GM21423 (cell line): ENCODE data around the gene PHKG2.

Experiments
- ATAC-seq: cut with Tn5 transposase; IDR thresholded peaks from one replicate; pipeline ENCODE4 v1.9.1; 2021; ENCODE audit warnings: mild to moderate bottlenecking, moderate library complexity; ENCODE audit not compliant: unreplicated experiment

Gene PHKG2

GRCh38 chr16:30755955-30756780 is 7.9 kb downstream of the PHKG2 start:
- no peak for ATAC-seq

- no peak for ATAC-seq
These were observed 8.5 kb downstream of the PHKG2 start for GRCh38 chr16:30756781-30757100.

DNA sequence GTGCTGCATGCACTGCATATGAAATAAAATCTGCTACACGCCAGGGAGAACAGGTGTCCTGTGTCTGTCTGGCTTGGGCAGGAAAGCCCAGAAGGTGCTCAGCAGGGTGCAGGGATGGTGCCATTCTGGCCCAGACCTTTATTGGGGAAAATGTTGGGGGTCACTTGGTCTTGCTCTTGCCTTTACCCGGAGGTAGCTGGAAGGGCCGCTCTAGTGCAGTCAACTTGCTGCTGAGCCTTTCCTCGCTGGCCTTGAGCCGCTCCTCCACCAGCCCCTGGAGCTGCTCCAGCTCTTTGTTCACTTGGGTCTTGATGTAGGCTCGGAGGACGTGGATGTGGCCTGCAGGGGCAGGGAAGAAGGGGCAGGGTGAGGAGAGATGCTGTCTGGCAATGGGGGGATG is 9.1 kb downstream of the PHKG2 start:
- no peak for ATAC-seq

- no peak for ATAC-seq
These were observed 10.8 kb downstream of the PHKG2 start for GRCh38 chr16:30758988-30759491.

- ATAC-seq: no peak
These were observed 11.9 kb downstream of the PHKG2 start for GRCh38 chr16:30760001-30760559.

DNA sequence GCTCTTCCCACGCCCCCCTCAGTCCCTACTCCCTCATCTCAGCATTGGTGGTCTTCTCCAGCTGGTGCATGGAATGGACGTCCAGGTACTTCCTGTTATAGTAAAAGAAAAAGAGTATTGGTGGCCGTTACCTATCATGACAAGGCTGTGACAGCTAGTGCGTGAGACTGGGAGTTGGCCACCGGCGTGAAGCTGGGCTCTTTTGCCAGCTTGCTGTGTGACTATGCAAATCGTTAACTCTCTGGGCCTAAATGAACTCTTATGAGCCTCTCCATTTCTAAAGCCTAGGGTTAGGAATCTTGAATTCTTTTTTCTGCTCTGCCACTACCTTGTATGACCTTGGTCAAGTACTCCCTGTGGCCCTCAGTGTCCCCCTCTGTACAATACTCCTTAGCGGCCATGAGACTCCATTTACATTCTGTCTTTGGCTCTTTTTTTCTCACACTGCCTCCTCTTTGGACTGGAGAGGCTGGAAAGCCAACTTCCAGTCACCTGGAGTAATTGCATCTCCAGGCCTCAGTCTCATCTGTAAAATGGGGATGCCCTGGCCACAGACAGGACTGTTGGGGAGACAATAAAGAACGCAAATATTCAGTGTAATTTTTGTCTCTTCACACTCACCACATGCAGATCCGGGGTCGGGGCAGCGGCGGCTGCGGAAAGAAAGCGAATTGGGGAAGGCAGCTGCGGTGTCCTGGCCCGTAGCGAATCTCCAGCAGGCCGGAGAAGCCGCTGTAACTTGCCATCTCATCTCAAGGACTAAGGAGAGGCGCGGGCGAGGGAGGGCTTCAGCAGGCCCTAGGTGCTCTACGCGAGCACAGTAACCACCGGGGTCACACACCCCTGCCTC is 12.6 kb downstream of the PHKG2 start:
- ATAC-seq: no peak

DNA sequence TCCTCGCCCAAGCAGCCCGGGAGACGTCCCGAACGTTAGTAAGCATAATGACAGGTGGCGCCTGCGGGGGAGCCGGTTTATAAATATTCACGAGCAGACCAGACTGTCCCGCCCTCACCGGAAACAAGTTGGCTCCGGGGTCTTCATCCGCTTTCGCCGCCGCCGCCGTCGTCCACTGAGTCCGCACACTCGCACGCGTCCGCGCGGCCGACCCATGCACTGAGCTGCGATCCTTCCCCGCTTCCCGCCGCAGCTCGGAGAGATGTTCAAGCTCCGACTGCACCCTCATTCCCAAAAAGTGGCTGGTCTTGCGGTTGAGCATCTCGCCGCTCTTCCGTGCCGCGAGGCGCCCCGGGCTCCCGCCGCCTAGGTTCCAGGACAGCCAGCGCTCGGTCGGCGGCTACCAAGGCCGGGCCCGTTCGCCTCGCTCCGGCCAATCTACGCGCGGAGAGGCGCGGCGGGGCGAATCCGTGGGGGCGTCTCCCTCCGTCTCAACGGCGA is 13.3 kb downstream of the PHKG2 start:
- ATAC-seq: peak; percentile 26

DNA sequence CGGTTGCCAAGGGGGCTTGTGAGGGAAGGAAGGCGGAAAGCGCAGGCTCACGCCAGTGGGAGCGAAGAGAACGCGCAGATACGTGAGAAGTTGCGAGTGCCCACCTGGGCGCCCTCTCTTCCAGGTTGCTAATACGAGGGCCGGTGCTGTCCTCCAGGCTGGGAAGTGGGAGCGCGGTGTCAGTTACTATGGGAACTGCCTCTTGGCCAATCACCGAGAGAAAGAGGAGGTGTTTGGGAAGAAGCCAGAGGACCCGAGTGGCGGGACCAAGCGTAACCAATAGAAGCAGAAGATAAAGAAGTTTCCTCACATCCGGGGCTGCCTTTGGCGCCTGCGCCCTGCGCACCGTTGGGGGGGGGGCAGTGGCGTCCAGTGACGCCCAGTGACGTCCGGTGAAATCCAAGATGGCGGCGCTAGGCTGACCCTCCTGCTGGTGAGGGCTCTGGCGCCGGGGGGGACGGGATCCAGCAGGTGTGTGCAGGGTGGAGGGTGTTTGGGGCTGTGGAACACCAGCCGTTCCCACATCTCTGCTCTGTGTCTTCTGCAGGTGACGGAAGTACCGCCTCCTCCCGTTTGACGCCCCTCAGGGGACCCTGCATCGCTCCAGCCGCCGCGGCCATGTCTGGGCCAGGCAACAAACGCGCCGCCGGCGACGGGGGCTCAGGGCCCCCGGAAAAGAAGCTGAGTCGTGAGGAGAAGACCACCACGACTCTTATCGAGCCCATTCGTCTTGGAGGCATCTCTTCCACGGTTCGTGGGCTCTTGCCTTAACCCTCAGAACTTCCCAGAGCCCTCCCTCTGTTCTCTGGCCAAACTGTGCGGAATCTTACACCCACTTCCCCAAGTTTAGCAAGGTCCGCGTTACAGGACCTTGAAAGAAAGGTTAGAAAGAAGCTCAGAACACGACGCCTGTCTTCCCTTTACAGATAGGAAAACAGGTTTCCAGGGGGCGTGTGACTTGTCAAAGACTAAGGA is 14.0 kb downstream of the PHKG2 start, which contains the start of the genes CFAP119 and RNF40:
Gene CFAP119 (minus strand): TSS at position 135 of the 975 bp plus-strand sequence. CDS start 314 bp downstream, outside the sequence.
Gene RNF40 (plus strand): TSS at position 395 of the 975 bp plus-strand sequence. CDS start 224 bp downstream, at position 619.
- peak; percentile 81 for ATAC-seq

DNA sequence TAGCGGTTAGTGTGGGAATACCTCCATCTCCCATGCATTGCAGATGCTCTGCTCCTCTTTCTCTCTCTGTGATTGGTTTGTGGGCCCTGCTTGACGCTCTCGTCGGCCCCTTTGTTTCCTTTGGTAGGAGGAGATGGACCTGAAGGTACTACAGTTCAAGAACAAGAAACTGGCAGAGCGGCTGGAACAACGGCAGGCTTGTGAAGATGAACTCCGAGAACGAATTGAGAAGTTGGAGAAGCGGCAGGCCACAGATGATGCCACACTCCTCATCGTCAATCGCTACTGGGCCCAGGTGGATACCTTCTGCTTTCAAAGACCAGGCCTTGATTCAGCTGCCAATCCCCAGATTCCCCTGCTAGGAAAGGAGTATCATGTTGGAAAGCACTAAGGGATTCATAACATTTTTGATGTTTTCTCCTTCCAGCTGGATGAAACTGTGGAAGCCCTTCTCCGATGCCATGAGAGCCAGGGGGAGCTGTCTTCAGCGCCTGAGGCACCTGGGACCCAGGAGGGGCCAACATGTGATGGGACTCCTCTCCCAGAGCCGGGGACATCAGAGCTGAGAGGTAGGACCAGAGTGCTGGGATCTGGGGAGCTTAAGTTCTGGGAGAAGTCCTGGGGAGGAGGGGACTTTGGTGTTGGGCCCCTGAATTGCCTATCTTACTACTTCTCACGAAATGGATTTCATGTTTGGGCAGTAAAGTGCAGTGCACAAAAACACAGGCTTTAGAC is 14.9 kb downstream of the PHKG2 start:
- no peak for ATAC-seq

DNA sequence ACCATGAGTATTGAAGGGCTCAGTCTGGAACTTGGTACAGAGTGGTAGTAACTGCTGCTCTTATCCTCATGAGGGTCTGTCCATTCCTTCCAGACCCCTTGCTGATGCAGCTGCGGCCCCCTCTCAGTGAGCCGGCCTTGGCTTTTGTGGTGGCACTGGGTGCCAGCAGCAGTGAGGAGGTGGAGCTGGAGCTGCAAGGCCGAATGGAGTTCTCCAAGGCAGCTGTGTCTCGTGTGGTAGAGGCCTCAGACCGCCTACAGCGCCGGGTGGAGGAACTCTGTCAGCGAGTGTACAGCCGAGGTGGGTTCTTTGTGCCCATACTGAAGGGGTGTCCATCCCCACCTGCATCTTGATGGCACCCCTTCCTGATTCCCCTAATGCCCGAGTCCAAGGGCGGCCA is 15.9 kb downstream of the PHKG2 start:
- ATAC-seq: no peak

DNA sequence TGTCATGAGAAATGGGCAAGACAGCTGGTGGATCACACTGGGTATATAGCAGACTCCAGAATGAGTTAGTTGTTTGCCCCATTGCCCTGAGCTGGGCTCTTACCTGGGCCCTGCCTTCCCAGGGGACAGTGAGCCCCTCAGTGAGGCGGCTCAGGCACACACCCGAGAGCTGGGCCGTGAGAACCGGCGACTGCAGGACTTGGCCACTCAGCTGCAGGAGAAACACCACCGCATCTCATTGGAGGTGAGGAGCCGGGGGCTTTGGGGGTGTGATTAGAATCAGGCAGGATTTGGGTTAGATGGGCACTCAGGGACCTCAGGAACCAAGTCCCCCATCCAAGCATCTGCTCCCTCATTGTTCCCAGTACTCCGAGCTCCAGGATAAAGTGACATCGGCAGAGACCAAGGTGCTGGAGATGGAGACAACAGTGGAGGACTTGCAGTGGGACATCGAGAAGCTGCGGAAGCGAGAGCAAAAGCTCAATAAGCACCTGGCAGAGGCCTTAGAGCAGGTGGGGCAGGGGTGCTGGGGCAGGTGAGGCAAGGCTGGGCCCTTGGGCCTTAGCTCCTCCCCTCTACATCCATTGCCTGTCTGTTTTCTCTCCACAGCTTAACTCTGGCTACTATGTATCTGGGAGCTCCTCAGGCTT is 16.7 kb downstream of the PHKG2 start:
- no peak for ATAC-seq

GRCh38 chr16:30766206-30766932 is 18.1 kb downstream of the PHKG2 start:
- no peak for ATAC-seq

GRCh38 chr16:30766933-30767284 is 18.7 kb downstream of the PHKG2 start:
- ATAC-seq: no peak

DNA sequence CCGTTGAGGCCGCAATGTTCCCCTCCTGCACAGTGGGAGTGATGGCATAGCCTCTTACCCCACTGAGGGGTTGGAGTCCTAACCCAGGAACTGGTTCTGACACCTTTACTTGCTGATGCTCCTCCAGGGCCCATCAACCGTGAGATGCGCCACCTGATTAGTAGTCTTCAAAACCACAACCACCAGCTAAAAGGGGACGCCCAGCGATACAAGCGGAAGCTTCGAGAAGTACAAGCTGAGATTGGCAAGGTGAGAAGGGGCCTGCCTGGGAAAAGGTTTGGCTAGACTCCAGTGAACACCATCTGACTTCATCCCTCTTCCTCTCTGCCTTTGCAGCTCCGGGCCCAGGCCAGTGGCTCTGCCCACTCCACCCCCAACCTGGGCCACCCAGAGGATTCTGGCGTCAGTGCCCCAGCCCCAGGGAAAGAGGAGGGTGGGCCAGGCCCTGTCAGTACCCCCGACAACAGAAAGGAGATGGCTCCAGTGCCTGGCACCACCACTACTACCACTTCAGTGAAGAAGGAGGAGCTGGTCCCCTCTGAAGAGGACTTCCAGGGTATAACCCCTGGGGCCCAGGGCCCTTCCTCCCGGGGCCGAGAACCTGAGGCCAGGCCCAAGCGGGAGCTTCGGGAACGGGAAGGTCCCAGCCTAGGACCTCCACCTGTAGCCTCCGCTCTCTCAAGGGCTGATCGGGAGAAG is 19.7 kb downstream of the PHKG2 start:
- ATAC-seq: no peak

DNA sequence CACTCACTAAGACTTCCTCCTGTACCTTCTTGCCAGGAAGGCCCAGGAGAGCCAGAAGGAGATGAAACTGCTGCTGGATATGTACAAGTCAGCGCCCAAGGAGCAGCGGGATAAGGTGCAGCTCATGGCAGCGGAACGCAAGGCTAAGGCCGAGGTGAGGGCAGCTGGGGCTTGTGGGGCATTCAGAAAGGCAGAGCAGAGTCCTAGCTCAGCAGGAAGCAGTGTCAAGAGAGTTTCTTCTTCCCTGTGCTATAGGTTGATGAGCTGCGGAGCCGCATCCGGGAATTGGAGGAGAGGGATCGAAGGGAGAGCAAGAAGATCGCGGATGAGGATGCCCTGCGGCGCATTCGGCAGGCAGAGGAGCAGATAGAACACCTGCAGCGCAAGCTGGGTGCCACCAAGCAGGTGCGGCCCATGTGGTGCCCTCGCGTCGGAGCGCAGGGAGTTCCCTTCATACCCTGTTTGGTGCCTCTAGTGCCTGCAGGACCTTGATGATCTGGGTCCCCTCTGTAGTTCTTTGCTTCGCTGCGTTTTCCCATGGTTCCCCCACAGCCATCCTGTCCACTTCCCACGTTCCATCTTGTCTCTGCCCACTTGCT is 20.5 kb downstream of the PHKG2 start:
- ATAC-seq: no peak

GRCh38 chr16:30769379-30770089 is 21.3 kb downstream of the PHKG2 start:
- no peak for ATAC-seq

DNA sequence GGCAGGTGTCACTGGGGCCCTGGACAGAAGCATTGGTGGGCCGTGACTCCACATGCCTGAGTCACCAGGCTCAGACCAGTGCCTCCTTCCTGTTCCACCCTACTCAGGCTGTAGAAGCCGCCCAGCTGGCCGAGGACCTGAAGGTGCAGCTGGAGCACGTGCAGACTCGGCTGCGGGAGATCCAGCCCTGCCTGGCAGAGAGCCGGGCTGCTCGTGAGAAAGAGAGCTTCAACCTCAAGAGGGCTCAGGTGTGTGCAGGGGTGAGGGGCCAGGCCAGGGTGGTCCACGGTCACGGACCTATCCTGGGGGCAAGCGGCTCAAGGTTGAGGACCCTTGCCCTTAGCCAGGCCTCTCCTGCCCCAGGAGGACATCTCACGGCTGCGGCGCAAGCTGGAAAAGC is 23.5 kb downstream of the PHKG2 start:
- no peak for ATAC-seq
